ENCODE results near the gene ZSCAN26.

GRCh38 chr6:28291573-28291972, 24.6 kb downstream of the ZSCAN26 start:
- TF ChIP-seq, protein P1, sequence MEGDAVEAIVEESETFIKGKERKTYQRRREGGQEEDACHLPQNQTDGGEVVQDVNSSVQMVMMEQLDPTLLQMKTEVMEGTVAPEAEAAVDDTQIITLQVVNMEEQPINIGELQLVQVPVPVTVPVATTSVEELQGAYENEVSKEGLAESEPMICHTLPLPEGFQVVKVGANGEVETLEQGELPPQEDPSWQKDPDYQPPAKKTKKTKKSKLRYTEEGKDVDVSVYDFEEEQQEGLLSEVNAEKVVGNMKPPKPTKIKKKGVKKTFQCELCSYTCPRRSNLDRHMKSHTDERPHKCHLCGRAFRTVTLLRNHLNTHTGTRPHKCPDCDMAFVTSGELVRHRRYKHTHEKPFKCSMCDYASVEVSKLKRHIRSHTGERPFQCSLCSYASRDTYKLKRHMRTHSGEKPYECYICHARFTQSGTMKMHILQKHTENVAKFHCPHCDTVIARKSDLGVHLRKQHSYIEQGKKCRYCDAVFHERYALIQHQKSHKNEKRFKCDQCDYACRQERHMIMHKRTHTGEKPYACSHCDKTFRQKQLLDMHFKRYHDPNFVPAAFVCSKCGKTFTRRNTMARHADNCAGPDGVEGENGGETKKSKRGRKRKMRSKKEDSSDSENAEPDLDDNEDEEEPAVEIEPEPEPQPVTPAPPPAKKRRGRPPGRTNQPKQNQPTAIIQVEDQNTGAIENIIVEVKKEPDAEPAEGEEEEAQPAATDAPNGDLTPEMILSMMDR (conservative IDR thresholded peaks at IDR 0.05; ENCODE audit: low read length) = no peak
- TF ChIP-seq EZH2phosphoT487 (IDR thresholded peaks at IDR 0.05; ENCODE audit: borderline replicate concordance) = no peak
